IMR-90 (cell line): Measurements from ENCODE around the gene TSC2. TPM values are rescaled to one million over a fixed set of nuclear protein-coding genes. Genes with fewer than 3 reads are reported as not detected.

Source experiments
- ATAC-seq: fragments of 200-7000 bp; cut with Tn5 transposase; 2 replicates; pipeline ENCODE4 v1.9.1; 2020; ENCODE audit warnings: low read depth, mild to moderate bottlenecking, moderate library complexity
- BruUV-seq: library from RNA; stranded (reverse); fragments of 400-500 nt; replicated peaks from 2 replicates; lab custom pipeline; 2021; lab: Mats Ljungman, UMichigan
- CTCF ChIA-PET: fragments of 300-600 bp; formaldehyde crosslinking; extraction: SDS; loops from one replicate; lab custom pipeline; 2021; ENCODE audit warnings: antibody characterized with exemption; lab: Yijun Ruan, JAX
- POLR2A ChIA-PET: fragments of 300-600 bp; sonication (Branson Sonifier 250); formaldehyde crosslinking; loops from one replicate; lab custom pipeline; 2022; ENCODE audit warnings: antibody characterized with exemption; ENCODE audit not compliant: unreplicated experiment; lab: Charles Lee
- DNase-seq: peaks from one replicate; pipeline ENCODE4 v3.0.0; 2013
- H2AFZ ChIP-seq: replicated peaks from 2 replicates; pipeline ENCODE3; 2013; ENCODE audit warnings: low read length, mild to moderate bottlenecking; ENCODE audit not compliant: poor library complexity
- H2AK5ac ChIP-seq: 2 replicates; pipeline ENCODE4 v1.6.1; 2013; ENCODE audit warnings: low read depth, low read length, inconsistent platforms
- H2AK9ac ChIP-seq: replicated peaks from 2 replicates; pipeline ENCODE3; 2013; ENCODE audit warnings: mild to moderate bottlenecking, low read depth, low read length, moderate library complexity; ENCODE audit not compliant: poor library complexity
- H2BK120ac ChIP-seq: 2 replicates; pipeline ENCODE4 v1.6.1; 2013; ENCODE audit warnings: low read depth, low read length, inconsistent platforms
- H2BK15ac ChIP-seq: 3 replicates; pipeline ENCODE4 v1.6.1; 2013; ENCODE audit warnings: low read depth, low read length, inconsistent platforms
- H2BK20ac ChIP-seq: 2 replicates; pipeline ENCODE4 v1.6.1; 2013; ENCODE audit warnings: low read depth, mild to moderate bottlenecking, inconsistent platforms, low read length, moderate library complexity
- H2BK5ac ChIP-seq: 2 replicates; pipeline ENCODE4 v1.6.1; 2013; ENCODE audit warnings: mild to moderate bottlenecking, low read depth, low read length, inconsistent platforms; ENCODE audit not compliant: poor library complexity, severe bottlenecking
- H3K14ac ChIP-seq: replicated peaks from 2 replicates; pipeline ENCODE4 v1.6.1; 2013; ENCODE audit warnings: low read depth, low read length, inconsistent platforms
- H3K18ac ChIP-seq: 2 replicates; pipeline ENCODE4 v1.6.1; 2013; ENCODE audit warnings: low read depth, low read length, control low read depth
- H3K23ac ChIP-seq: 2 replicates; pipeline ENCODE4 v1.6.1; 2013; ENCODE audit warnings: low read depth, low read length, inconsistent platforms
- H3K27ac ChIP-seq: 2 replicates; pipeline ENCODE4 v1.5.1; 2013; ENCODE audit warnings: mild to moderate bottlenecking, control low read depth, low read length; ENCODE audit not compliant: insufficient read depth
- H3K27me3 ChIP-seq: 2 replicates; pipeline ENCODE4 v1.6.1; 2013; ENCODE audit warnings: low read length; ENCODE audit not compliant: control insufficient read depth, insufficient read depth
- H3K36me3 ChIP-seq: 2 replicates; pipeline ENCODE4 v1.6.1; 2013; ENCODE audit warnings: low read length, mixed read lengths; ENCODE audit not compliant: control insufficient read depth, insufficient read depth
- H3K4ac ChIP-seq: 2 replicates; pipeline ENCODE4 v1.6.1; 2013; ENCODE audit warnings: low read depth, low read length, inconsistent platforms
- H3K4me1 ChIP-seq: 2 replicates; pipeline ENCODE4 v1.6.1; 2013; ENCODE audit warnings: low read length, mixed read lengths; ENCODE audit not compliant: control insufficient read depth, insufficient read depth
- H3K4me2 ChIP-seq: 2 replicates; pipeline ENCODE4 v1.6.1; 2013; ENCODE audit warnings: low read depth, mild to moderate bottlenecking, control low read depth, low read length, moderate library complexity
- H3K4me3 ChIP-seq: 2 replicates; pipeline ENCODE4 v1.5.1; 2013; ENCODE audit warnings: low read depth, mild to moderate bottlenecking, control low read depth, low read length, moderate library complexity; ENCODE audit not compliant: insufficient read depth
- H3K56ac ChIP-seq: 2 replicates; pipeline ENCODE4 v1.6.1; 2013; ENCODE audit warnings: low read length, inconsistent platforms; ENCODE audit not compliant: insufficient read depth; ENCODE audit errors: extremely low read depth
- H3K79me1 ChIP-seq, 2 experiments: 2 replicates each; pipeline ENCODE4 v1.6.1; 2013; ENCODE audit warnings: low read length in 2 of 2, inconsistent platforms in 1 of 2, low read depth in 1 of 2
- H3K9ac ChIP-seq: 2 replicates; pipeline ENCODE4 v1.6.1; 2013; ENCODE audit warnings: low read depth, low read length, control low read depth
- H3K9me1 ChIP-seq: 2 replicates; pipeline ENCODE4 v1.6.1; 2013; ENCODE audit warnings: low read length, inconsistent platforms; ENCODE audit not compliant: insufficient read depth
- H3K9me3 ChIP-seq: 2 replicates; pipeline ENCODE4 v1.6.1; 2013; ENCODE audit warnings: low read length; ENCODE audit not compliant: control insufficient read depth, insufficient read depth
- H4K20me1 ChIP-seq: 2 replicates; pipeline ENCODE4 v1.6.1; 2013; ENCODE audit warnings: low read length, inconsistent platforms; ENCODE audit not compliant: insufficient read depth
- H4K5ac ChIP-seq: 2 replicates; pipeline ENCODE4 v1.6.1; 2013; ENCODE audit warnings: mild to moderate bottlenecking, low read depth, low read length, control low read depth
- H4K8ac ChIP-seq, 2 experiments: 2 replicates each; pipeline ENCODE4 v1.6.1; 2013; ENCODE audit warnings: low read depth in 2 of 2, low read length in 2 of 2, control low read depth in 1 of 2, inconsistent platforms in 1 of 2
- H4K91ac ChIP-seq: 2 replicates; pipeline ENCODE4 v1.6.1; 2013; ENCODE audit warnings: low read depth, low read length, inconsistent platforms; ENCODE audit not compliant: insufficient read depth
- BHLHE40 ChIP-seq: fragments of 150-350 bp; IDR thresholded peaks from 2 replicates; pipeline ENCODE4 v1.6.1; 2016; ENCODE audit warnings: mild to moderate bottlenecking, low read depth, low read length
- CEBPB ChIP-seq: IDR thresholded peaks from 2 replicates; pipeline ENCODE4 v1.6.1; 2012; ENCODE audit warnings: low read depth, low read length, improper control_type of control experiment
- MAZ ChIP-seq: IDR thresholded peaks from 2 replicates; pipeline ENCODE4 v1.6.1; 2012; ENCODE audit warnings: low read depth, mild to moderate bottlenecking, low read length, improper control_type of control experiment, moderate library complexity, borderline replicate concordance
- WGBS, 2 experiments: methylation state at CpG; one replicate each; pipeline versions ENCODE4 v1.1.5 to v1.1.7; 2013; ENCODE audit warnings: missing lambda C conversion rate in 2 of 2; ENCODE audit not compliant: insufficient read length in 1 of 2; ENCODE audit errors: extremely low coverage in 2 of 2; 5-methylcytosine and 5-hydroxymethylcytosine counted together
- dilution Hi-C: fragments of 300-500 bp; cut with HindIII; formaldehyde crosslinking; loops from one replicate; pipeline ENCODE4 v1.14.3; 2018; ENCODE audit warnings: low sequenced_read_pairs; ENCODE audit not compliant: unreplicated experiment
- in situ Hi-C: fragments of 300-500 bp; cut with MboI; formaldehyde crosslinking; loops from 3 replicates; pipeline ENCODE4 v1.14.3; 2019; ENCODE audit warnings: low sequenced_read_pairs, inconsistent platforms, mixed read lengths
- intact Hi-C: fragments of 100-400 bp; cut with micrococcal nuclease; formaldehyde crosslinking; loops from 2 replicates; pipeline ENCODE4 v1.10.0; 2022
- polyA plus RNA-seq, 3 experiments: library from polyadenylated mRNA; depleted of rRNA; stranded (reverse); fragments of >200 nt; gene quantifications; 2 replicates each; pipeline ENCODE4 v1.2.3, GENCODE V29; 2012; ENCODE audit warnings: low replicate concordance in 1 of 3
- total RNA-seq: library from RNA; depleted of rRNA; stranded (reverse); fragments of >200 nt; gene quantifications from 2 replicates; pipeline ENCODE4 v1.2.3, GENCODE V29; 2012

Gene TSC2
- total and polyA plus RNA-seq, 2 of the 4 experiments (the other 2 are of a cell fraction), result 31.4 to 88.6 TPM

- Histone ChIP-seq H4K20me1 (peaks cover 61% of the 10 kb centered on the region), H3K9me3 (no peaks in the 10 kb centered on the region), H3K36me3 (peaks cover 12% of the 10 kb centered on the region), H3K14ac (peak overlapping the region; percentile 83; the same call in 1 of the 2 replicates), H2AK5ac (no peak overlapping the region), H2BK20ac (no peak overlapping the region), H3K9ac (peak overlapping the region; percentile 13; the same call in 1 of the 2 replicates), H3K27me3 (no peaks in the 10 kb centered on the region), H2BK15ac (no peak overlapping the region), H4K8ac (no peak overlapping the region), H3K23ac (peak overlapping the region; percentile 95), H3K9me1 (peaks cover 8% of the 10 kb centered on the region; the same call in 1 of the 2 replicates), H3K56ac (no peak overlapping the region; the same call in 1 of the 2 replicates), H2AK9ac (peak overlapping the region; percentile 91), H3K18ac (no peak overlapping the region), H3K4me2 (peak overlapping the region; percentile 97), H2AFZ (no peak overlapping the region), H2BK120ac (no peak overlapping the region), H2BK5ac (no peak overlapping the region), H3K79me1 (peaks cover 15 to 71% of the 10 kb centered on the region in 2 experiments; a peak in 3 of 4 replicates), H4K91ac (no peak overlapping the region), H4K5ac (no peak overlapping the region), H3K4me1 (peaks cover 28% of the 10 kb centered on the region), H3K4ac (peak overlapping the region; percentile 4; the same call in 1 of the 2 replicates), H3K27ac (peak overlapping the region; percentile 19), H3K4me3 (peak overlapping the region; percentile 75; the same call in 1 of the 2 replicates)
- BruUV-seq, result no TSS peak
- 81% methylated on average over 10 of the region's 15 CpGs; no CpG with 5 or more reads in 1 of the 2 experiments for WGBS, 2 experiments
- in situ Hi-C loops, result no loop called here
- intact Hi-C loops, result no loop called here
- peak; percentile 57; the same call in 1 of the 2 replicates for TF ChIP-seq BHLHE40
- peak; percentile 22; the same call in 1 of the 2 replicates for TF ChIP-seq CEBPB
- TF ChIP-seq MAZ, result no peak
- ChIA-PET POLR2A (no interaction called here), CTCF (interaction anchor here (1.4 kb wide), 1 partner anchor 133 kb away, joined by 4 read pairs; no protein-coding TSS in a partner anchor)
- DNase-seq (peak; percentile 34), ATAC-seq (no peak)
- dilution Hi-C loops, result no loop called here
These were observed 39.7 kb upstream of the TSC2 start for GRCh38 chr16:2008009-2008526.
